A549 treated with Mapracorat at 1 μM for 4 hours (cell line): ENCODE results near the gene TSPAN8. TPM values are rescaled to one million over a fixed set of nuclear protein-coding genes. Genes with fewer than 3 reads are reported as not detected.

ENCODE experiments used
- total RNA-seq: library from RNA; stranded (reverse); fragments of 200-300 nt; extraction: Qiagen RNA extraction; gene quantifications from 5 replicates; pipeline ENCODE4 v1.2.3, GENCODE V29; 2022

Gene TSPAN8
- total RNA-seq, result not detected in 5 replicates

GRCh38 chr12:71157601-71158233 is at the start of gene TSPAN8:
TSPAN8 (minus strand) TSS chr12:71157999; CDS start chr12:71157678, 321 bp downstream.

Other genes with a start within 250 kb of the TSPAN8 start
- 0.20 to 0.43 TPM (median 0.32 TPM) in 5 replicates for gene PTPRR, start 237.3 kb downstream of the TSPAN8 start, total RNA-seq